Panc1 (cell line): Measurements from ENCODE around the gene SHQ1. TPM values are rescaled to one million over a fixed set of nuclear protein-coding genes. Genes with fewer than 3 reads are reported as not detected.
A peak's percentile ranks its signal among the peaks of the same experiment; 100 is the strongest.

ENCODE experiments used
- ATAC-seq: fragments of 200-7000 bp; cut with Tn5 transposase; 2 replicates; pipeline ENCODE4 v1.9.1; 2020; ENCODE audit warnings: mild to moderate bottlenecking, moderate library complexity
- BruUV-seq: library from RNA; stranded (reverse); fragments of 400-500 nt; replicated peaks from 2 replicates; lab custom pipeline; 2021; lab: Mats Ljungman, UMichigan
- CTCF ChIA-PET: fragments of 300-600 bp; sonication (Branson Sonifier 250); formaldehyde crosslinking; loops from one replicate; lab custom pipeline; 2022; ENCODE audit warnings: antibody characterized with exemption; lab: Charles Lee
- POLR2A ChIA-PET: fragments of 300-600 bp; sonication (Branson Sonifier 250); formaldehyde crosslinking; loops from one replicate; lab custom pipeline; 2022; ENCODE audit warnings: antibody characterized with exemption; lab: Charles Lee
- DNase-seq: peaks from one replicate; pipeline ENCODE4 v3.0.0-alpha.2; 2010; ENCODE audit warnings: low read depth, low spot score
- H3K27ac ChIP-seq: 2 replicates; pipeline ENCODE4 v1.5.1; 2011; ENCODE audit warnings: mild to moderate bottlenecking, low read length, inconsistent platforms
- H3K27me3 ChIP-seq: fragments of 200-500 bp; sonication (Bioruptor generic); 2 replicates; pipeline ENCODE4 v1.6.0; 2014; ENCODE audit warnings: low read length, inconsistent platforms; ENCODE audit not compliant: control insufficient read depth, insufficient read depth
- H3K36me3 ChIP-seq: fragments of 200-500 bp; sonication (Bioruptor generic); 2 replicates; pipeline ENCODE4 v1.5.1; 2014; ENCODE audit warnings: inconsistent platforms, mild to moderate bottlenecking, low read length, moderate library complexity; ENCODE audit not compliant: control insufficient read depth, insufficient read depth
- H3K4me1 ChIP-seq: 2 replicates; pipeline ENCODE4 v1.5.1; 2011; ENCODE audit warnings: inconsistent platforms, mild to moderate bottlenecking, low read length, moderate library complexity; ENCODE audit not compliant: control insufficient read depth, insufficient read depth
- H3K4me3 ChIP-seq, 2 experiments: 2 replicates each; pipeline ENCODE4 v1.5.1; 2011 to 2012; ENCODE audit warnings: low read depth in 2 of 2, low read length in 2 of 2, mild to moderate bottlenecking in 2 of 2, inconsistent platforms in 1 of 2, moderate library complexity in 1 of 2
- H3K9me3 ChIP-seq: fragments of 200-500 bp; sonication (Bioruptor generic); 2 replicates; pipeline ENCODE4 v1.5.1; 2014; ENCODE audit warnings: low read depth, mild to moderate bottlenecking, inconsistent platforms, low read length, moderate library complexity; ENCODE audit not compliant: control insufficient read depth, insufficient read depth
- POLR2AphosphoS5 ChIP-seq: IDR thresholded peaks from 2 replicates; pipeline ENCODE4 v1.6.1; 2012; ENCODE audit warnings: mild to moderate bottlenecking, low read depth, low read length, moderate library complexity
- SIN3A ChIP-seq: IDR thresholded peaks from 2 replicates; pipeline ENCODE4 v1.6.1; 2012; ENCODE audit warnings: low read depth, mild to moderate bottlenecking, low read length, moderate library complexity, borderline replicate concordance; ENCODE audit not compliant: insufficient read depth
- TCF7L2 ChIP-seq: IDR thresholded peaks from 2 replicates; pipeline ENCODE4 v1.6.1; 2011; ENCODE audit warnings: mild to moderate bottlenecking, low read depth, low read length, inconsistent platforms
- in situ Hi-C: cut with HindIII; loops from 2 replicates; pipeline ENCODE4 v1.10.0; 2016; ENCODE audit warnings: low sequenced_read_pairs, low pct_unique_long_range_greater_than_20kb
- intact Hi-C: fragments of 100-400 bp; cut with micrococcal nuclease; formaldehyde crosslinking; loops from one replicate; pipeline ENCODE4 v1.10.0; 2022; ENCODE audit not compliant: unreplicated experiment
- total RNA-seq: library from RNA; stranded (reverse); gene quantifications from one replicate; pipeline ENCODE4 v1.2.1, GENCODE V29; 2021; ENCODE audit not compliant: unreplicated experiment
- TF ChIP-seq, protein P1 (sequence below): fragments of 450-650 bp; IDR thresholded peaks from 2 replicates; pipeline ENCODE4 v1.5.1; 2017; ENCODE audit warnings: mild to moderate bottlenecking
- TF ChIP-seq, protein P2 (sequence below), 2 experiments: IDR thresholded peaks; 2 replicates each; pipeline ENCODE4 v1.6.1; 2011 to 2012; ENCODE audit warnings: low read depth in 2 of 2, control low read depth in 1 of 2, low read length in 1 of 2, mild to moderate bottlenecking in 1 of 2, moderate library complexity in 1 of 2; ENCODE audit not compliant: insufficient read depth in 1 of 2

The SHQ1 gene
- total RNA-seq, 1 experiment from 2014 or later, result 21.0 TPM

DNA sequence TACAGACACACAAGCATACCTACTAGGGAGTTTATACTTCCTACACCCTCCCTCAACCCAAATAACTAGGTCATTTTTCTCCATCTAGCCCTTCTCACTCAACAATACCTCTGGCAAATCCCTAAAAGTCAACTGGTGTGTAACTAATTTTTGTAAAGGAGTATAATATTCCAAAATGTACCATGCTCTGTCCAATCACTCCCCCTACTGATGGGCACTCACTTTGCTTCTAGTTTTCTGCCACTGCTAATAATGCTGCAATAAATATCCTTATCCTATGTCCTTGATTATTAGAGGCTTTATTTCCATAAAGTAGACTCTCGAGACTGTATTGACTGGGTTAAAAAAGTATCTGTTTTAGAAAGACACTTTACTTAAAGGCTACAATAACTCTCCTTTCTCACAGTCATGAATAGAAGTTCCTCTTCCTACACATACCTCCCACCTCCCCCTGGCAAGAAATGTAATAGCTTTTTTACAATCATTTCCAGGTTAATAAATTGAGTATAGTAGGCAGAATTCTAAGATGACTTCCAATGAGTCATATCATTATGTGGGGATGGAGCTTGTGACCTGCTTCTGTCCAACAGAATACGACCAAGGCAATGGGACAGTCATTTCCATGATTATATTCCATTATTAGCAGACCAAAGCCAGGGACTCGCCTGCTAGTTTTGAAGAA lies 30.0 kb downstream of the SHQ1 start:
- intact Hi-C loops, result loop anchor here (10.0 kb wide), 1 partner anchor 943 kb away; no protein-coding TSS in a partner anchor
- H3K4me3 ChIP-seq, result no peak overlapping the region
- H3K4me1 ChIP-seq, result no peaks in the 10 kb centered on the region
- no peaks in the 10 kb centered on the region; the same call in 1 of the 2 replicates for H3K36me3 ChIP-seq
- no peak for ATAC-seq
- peak; percentile 2 for DNase-seq
- H3K27ac ChIP-seq, result no peak overlapping the region
- in situ Hi-C loops, result no loop called here
- H3K9me3 ChIP-seq, result no peaks in the 10 kb centered on the region
- BruUV-seq, result no TSS peak
- POLR2A ChIA-PET, result no interaction called here
- CTCF ChIA-PET, result no interaction called here
- no peak for TF ChIP-seq SIN3A
- TF ChIP-seq, protein P1, sequence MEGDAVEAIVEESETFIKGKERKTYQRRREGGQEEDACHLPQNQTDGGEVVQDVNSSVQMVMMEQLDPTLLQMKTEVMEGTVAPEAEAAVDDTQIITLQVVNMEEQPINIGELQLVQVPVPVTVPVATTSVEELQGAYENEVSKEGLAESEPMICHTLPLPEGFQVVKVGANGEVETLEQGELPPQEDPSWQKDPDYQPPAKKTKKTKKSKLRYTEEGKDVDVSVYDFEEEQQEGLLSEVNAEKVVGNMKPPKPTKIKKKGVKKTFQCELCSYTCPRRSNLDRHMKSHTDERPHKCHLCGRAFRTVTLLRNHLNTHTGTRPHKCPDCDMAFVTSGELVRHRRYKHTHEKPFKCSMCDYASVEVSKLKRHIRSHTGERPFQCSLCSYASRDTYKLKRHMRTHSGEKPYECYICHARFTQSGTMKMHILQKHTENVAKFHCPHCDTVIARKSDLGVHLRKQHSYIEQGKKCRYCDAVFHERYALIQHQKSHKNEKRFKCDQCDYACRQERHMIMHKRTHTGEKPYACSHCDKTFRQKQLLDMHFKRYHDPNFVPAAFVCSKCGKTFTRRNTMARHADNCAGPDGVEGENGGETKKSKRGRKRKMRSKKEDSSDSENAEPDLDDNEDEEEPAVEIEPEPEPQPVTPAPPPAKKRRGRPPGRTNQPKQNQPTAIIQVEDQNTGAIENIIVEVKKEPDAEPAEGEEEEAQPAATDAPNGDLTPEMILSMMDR, result peak; percentile 31; the same call in 1 of the 2 replicates
- no peaks in the 10 kb centered on the region for H3K27me3 ChIP-seq

DNA sequence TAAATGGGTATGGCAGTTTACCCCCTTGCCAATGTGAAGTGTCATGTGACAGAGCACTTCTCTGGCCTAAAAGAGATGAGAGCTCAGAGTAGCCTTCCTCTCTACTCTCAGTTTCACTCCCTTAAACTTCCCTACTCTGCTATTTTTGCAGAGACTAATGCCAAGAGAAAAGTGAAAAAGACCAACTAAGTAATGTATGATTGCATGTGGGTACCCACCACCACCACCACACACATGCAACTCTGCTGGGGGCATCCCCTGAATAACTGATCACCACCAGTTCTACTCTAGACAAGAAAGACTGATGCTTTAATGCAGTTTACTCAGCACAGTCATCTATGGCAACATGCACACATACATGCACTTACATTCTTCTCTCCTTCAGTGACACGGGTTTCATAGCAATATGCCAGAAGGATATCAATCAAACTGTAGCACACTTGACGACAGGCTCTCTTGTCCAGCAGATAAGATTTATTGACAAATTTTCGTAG lies 31.3 kb downstream of the SHQ1 start:
- POLR2A ChIA-PET, result no interaction called here
- BruUV-seq, result no TSS peak

More for the DNA sequence above, 31.3 kb downstream of the SHQ1 start:
- no peak overlapping the region for H3K4me3 ChIP-seq
- CTCF ChIA-PET, result no interaction called here
- H3K27ac ChIP-seq, result no peak overlapping the region
- TF ChIP-seq TCF7L2 (no peak), POLR2AphosphoS5 (no peak), SIN3A (no peak)
- TF ChIP-seq, protein P2, sequence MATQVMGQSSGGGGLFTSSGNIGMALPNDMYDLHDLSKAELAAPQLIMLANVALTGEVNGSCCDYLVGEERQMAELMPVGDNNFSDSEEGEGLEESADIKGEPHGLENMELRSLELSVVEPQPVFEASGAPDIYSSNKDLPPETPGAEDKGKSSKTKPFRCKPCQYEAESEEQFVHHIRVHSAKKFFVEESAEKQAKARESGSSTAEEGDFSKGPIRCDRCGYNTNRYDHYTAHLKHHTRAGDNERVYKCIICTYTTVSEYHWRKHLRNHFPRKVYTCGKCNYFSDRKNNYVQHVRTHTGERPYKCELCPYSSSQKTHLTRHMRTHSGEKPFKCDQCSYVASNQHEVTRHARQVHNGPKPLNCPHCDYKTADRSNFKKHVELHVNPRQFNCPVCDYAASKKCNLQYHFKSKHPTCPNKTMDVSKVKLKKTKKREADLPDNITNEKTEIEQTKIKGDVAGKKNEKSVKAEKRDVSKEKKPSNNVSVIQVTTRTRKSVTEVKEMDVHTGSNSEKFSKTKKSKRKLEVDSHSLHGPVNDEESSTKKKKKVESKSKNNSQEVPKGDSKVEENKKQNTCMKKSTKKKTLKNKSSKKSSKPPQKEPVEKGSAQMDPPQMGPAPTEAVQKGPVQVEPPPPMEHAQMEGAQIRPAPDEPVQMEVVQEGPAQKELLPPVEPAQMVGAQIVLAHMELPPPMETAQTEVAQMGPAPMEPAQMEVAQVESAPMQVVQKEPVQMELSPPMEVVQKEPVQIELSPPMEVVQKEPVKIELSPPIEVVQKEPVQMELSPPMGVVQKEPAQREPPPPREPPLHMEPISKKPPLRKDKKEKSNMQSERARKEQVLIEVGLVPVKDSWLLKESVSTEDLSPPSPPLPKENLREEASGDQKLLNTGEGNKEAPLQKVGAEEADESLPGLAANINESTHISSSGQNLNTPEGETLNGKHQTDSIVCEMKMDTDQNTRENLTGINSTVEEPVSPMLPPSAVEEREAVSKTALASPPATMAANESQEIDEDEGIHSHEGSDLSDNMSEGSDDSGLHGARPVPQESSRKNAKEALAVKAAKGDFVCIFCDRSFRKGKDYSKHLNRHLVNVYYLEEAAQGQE (IDR thresholded peaks at IDR 0.05; ENCODE audit: insufficient read depth in 1 of 2, low read depth in 2 of 2, low read length in 1 of 2), result no peak
- TF ChIP-seq, protein P1, result no peak
- H3K9me3 ChIP-seq, result no peaks in the 10 kb centered on the region
- no peak for DNase-seq
- H3K36me3 ChIP-seq, result no peaks in the 10 kb centered on the region
- ATAC-seq, result no peak
- no peaks in the 10 kb centered on the region for H3K27me3 ChIP-seq
- intact Hi-C loops (loop anchor here (10.0 kb wide), 1 partner anchor 942 kb away; no protein-coding TSS in a partner anchor), in situ Hi-C loops (no loop called here)
- no peaks in the 10 kb centered on the region for H3K4me1 ChIP-seq
